Choroid plexus epithelial cell (primary cell): ENCODE results near the gene RFX1.

ENCODE experiments used
- DNase-seq: peaks from one replicate; pipeline ENCODE4 v3.0.0-alpha.2; 2010; ENCODE audit warnings: low read depth
- H3K4me3 ChIP-seq: 2 replicates; pipeline ENCODE4 v1.5.1; 2011; ENCODE audit warnings: low read depth, mild to moderate bottlenecking, control low read depth, low read length, moderate library complexity
- TF ChIP-seq, protein P1 (sequence below): conservative IDR thresholded peaks from 2 replicates; pipeline ENCODE4 v1.5.1; 2011; ENCODE audit warnings: low read depth, mild to moderate bottlenecking, control low read depth, inconsistent platforms, low read length, moderate library complexity

RFX1 gene

DNA sequence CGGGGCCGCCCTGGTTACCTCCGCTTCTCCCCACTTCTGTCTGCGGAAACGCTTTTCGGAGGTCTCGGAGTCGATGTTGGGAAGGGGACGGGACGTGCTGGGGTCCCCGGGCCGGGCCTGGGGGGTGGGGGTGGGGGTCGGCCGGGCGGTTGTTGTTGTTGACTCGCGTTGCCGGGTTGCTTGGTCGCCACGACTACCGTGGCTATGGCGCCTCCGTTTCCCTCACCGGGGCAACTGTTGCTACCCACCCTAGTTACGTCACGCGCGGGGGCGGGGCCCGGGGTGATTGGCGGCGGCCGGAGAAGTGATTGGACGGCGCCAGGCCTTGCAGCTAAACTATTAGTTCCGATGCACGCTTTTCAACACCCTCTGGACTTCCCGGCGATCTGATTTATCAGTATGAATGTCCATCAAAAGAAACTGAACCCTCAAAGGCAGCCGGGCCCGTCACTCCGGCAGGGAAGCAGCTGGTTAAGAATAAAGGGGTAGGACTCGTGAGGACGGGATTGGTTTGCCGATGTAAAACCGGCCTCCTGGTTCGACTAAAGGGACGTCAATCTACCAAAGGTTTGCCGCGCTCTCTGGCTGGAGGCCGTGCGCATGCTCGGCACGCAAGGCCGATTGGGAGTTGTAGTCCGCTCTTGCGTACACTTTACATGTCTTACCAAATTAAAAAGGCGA is at the start of gene RFX1:
RFX1 (minus strand) TSS at position 236 of the 681 bp plus-strand sequence. CDS start 12,477 bp downstream, outside the sequence.
- peak; percentile 100 for DNase-seq
- TF ChIP-seq, protein P1, sequence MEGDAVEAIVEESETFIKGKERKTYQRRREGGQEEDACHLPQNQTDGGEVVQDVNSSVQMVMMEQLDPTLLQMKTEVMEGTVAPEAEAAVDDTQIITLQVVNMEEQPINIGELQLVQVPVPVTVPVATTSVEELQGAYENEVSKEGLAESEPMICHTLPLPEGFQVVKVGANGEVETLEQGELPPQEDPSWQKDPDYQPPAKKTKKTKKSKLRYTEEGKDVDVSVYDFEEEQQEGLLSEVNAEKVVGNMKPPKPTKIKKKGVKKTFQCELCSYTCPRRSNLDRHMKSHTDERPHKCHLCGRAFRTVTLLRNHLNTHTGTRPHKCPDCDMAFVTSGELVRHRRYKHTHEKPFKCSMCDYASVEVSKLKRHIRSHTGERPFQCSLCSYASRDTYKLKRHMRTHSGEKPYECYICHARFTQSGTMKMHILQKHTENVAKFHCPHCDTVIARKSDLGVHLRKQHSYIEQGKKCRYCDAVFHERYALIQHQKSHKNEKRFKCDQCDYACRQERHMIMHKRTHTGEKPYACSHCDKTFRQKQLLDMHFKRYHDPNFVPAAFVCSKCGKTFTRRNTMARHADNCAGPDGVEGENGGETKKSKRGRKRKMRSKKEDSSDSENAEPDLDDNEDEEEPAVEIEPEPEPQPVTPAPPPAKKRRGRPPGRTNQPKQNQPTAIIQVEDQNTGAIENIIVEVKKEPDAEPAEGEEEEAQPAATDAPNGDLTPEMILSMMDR, result no peak
- H3K4me3 ChIP-seq, result peak within 1 kb of the TSS; percentile 82

GRCh38 chr19:14055396-14055795 is 49.3 kb upstream of the RFX1 start:
- H3K4me3 ChIP-seq, result no peak overlapping the region
- DNase-seq, result no peak
- TF ChIP-seq, protein P1, result no peak

DNA sequence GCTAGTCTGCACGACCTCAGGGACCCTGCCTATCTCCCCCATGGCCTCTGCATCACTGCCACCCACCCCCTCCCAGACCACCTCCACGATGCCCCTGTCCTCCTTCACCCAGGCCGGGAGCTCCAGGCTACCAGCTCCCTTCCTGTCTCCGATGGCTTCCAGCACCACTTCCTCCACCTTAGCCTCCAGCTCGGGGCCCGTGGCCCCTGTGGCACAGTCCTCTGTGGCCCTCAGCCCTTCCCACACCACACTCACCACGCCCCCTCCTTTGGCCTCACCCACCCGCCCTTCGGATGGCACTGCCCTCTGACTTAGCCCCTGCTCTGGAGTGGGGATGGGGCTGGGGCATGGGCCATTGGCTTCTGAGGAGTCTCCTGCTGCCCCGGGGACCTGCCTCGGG is 48.6 kb upstream of the RFX1 start:
- no peak for DNase-seq
- TF ChIP-seq, protein P1, result no peak
- no peak overlapping the region for H3K4me3 ChIP-seq

GRCh38 chr19:14054099-14054498 is 48.0 kb upstream of the RFX1 start:
- H3K4me3 ChIP-seq, result no peak overlapping the region
- DNase-seq, result no peak
- TF ChIP-seq, protein P1, result no peak

- DNase-seq, result no peak
- TF ChIP-seq, protein P1, result no peak
- H3K4me3 ChIP-seq, result no peak overlapping the region
These were observed 47.4 kb upstream of the RFX1 start for GRCh38 chr19:14053500-14053899.

- DNase-seq, result no peak
- H3K4me3 ChIP-seq, result no peak overlapping the region
- TF ChIP-seq, protein P1, result no peak
These were observed 46.9 kb upstream of the RFX1 start for GRCh38 chr19:14053032-14053431.

GRCh38 chr19:14052470-14052869 is 46.4 kb upstream of the RFX1 start:
- no peak overlapping the region for H3K4me3 ChIP-seq

More at GRCh38 chr19:14052470-14052869, 46.4 kb upstream of the RFX1 start:
- TF ChIP-seq, protein P1, result no peak
- DNase-seq, result no peak
